Neuronal stem cell (in vitro differentiated cells): ENCODE measurements around the gene PITPNB.
A peak's percentile ranks its signal among the peaks of the same experiment; 100 is the strongest.

Source experiments
- DNase-seq: peaks from one replicate; pipeline ENCODE4 v3.0.0-alpha.2; 2013; ENCODE audit warnings: low spot score
- H2AFZ ChIP-seq: one replicate; pipeline ENCODE4 v1.6.1; 2013; ENCODE audit warnings: mild to moderate bottlenecking, low read length, inconsistent platforms
- H2AK5ac ChIP-seq: 2 replicates; pipeline ENCODE4 v1.6.1; 2013; ENCODE audit warnings: low read depth, mild to moderate bottlenecking, inconsistent platforms, low read length, moderate library complexity, mixed read lengths
- H2BK120ac ChIP-seq: 2 replicates; pipeline ENCODE4 v1.6.1; 2013; ENCODE audit warnings: low read depth, mild to moderate bottlenecking, inconsistent platforms, low read length, moderate library complexity, mixed read lengths
- H2BK12ac ChIP-seq: one replicate; pipeline ENCODE4 v1.6.1; 2013; ENCODE audit warnings: low read length, inconsistent platforms
- H2BK15ac ChIP-seq: 2 replicates; pipeline ENCODE4 v1.6.1; 2013; ENCODE audit warnings: mild to moderate bottlenecking, low read length, inconsistent platforms, mixed read lengths
- H2BK5ac ChIP-seq: one replicate; pipeline ENCODE4 v1.6.1; 2013; ENCODE audit warnings: inconsistent platforms, mild to moderate bottlenecking, low read length, moderate library complexity
- H3K14ac ChIP-seq: one replicate; pipeline ENCODE4 v1.6.1; 2013; ENCODE audit warnings: low read length, inconsistent platforms
- H3K18ac ChIP-seq: 2 replicates; pipeline ENCODE4 v1.6.1; 2013; ENCODE audit warnings: low read length, inconsistent platforms
- H3K23ac ChIP-seq: 2 replicates; pipeline ENCODE4 v1.6.1; 2013; ENCODE audit warnings: low read depth, mild to moderate bottlenecking, mixed read lengths, low read length, inconsistent platforms; ENCODE audit not compliant: poor library complexity
- H3K27ac ChIP-seq: replicated peaks from 3 replicates; pipeline ENCODE4 v1.5.1; 2013; ENCODE audit warnings: low read length, inconsistent platforms
- H3K27me3 ChIP-seq, 3 experiments: 2 replicates each; pipeline ENCODE4 v1.6.1; 2013; ENCODE audit warnings: low read length in 3 of 3, mild to moderate bottlenecking in 2 of 3, inconsistent platforms in 1 of 3, low read depth in 1 of 3, mixed read lengths in 1 of 3, moderate library complexity in 1 of 3; ENCODE audit not compliant: control insufficient read depth in 3 of 3, insufficient read depth in 3 of 3
- H3K36me3 ChIP-seq, 2 donors: replicated peaks in 1 of 2; 2 replicates each; pipeline ENCODE4 v1.6.1; 2013; ENCODE audit warnings: low read length in 2 of 2; ENCODE audit not compliant: control insufficient read depth in 2 of 2, insufficient read depth in 2 of 2
- H3K4ac ChIP-seq: 2 replicates; pipeline ENCODE4 v1.6.1; 2013; ENCODE audit warnings: inconsistent platforms, mild to moderate bottlenecking, low read length, moderate library complexity
- H3K4me1 ChIP-seq, 2 donors: 1 replicate in 1 of 2; 2 replicates in 1 of 2; pipeline ENCODE4 v1.6.1; 2013; ENCODE audit warnings: low read length in 2 of 2, low read depth in 1 of 2; ENCODE audit not compliant: control insufficient read depth in 2 of 2, insufficient read depth in 1 of 2
- H3K4me2 ChIP-seq: one replicate; pipeline ENCODE4 v1.6.1; 2013; ENCODE audit warnings: mild to moderate bottlenecking, low read length, inconsistent platforms; ENCODE audit not compliant: insufficient read depth, poor library complexity, severe bottlenecking
- H3K4me3 ChIP-seq, 2 donors: 2 replicates each; pipeline ENCODE4 v1.5.1; 2013; ENCODE audit warnings: low read length in 2 of 2, mild to moderate bottlenecking in 2 of 2, inconsistent platforms in 1 of 2, moderate library complexity in 1 of 2
- H3K79me1 ChIP-seq: one replicate; pipeline ENCODE4 v1.6.1; 2013; ENCODE audit warnings: low read depth, mild to moderate bottlenecking, inconsistent platforms, low read length, moderate library complexity
- H3K9ac ChIP-seq: one replicate; pipeline ENCODE4 v1.6.1; 2013; ENCODE audit warnings: mild to moderate bottlenecking, low read depth, low read length, inconsistent platforms; ENCODE audit not compliant: poor library complexity
- H3K9me3 ChIP-seq, 2 donors: replicated peaks in 1 of 2; 2 replicates each; pipeline versions ENCODE3 to v1.6.1; 2013; ENCODE audit warnings: low read length in 2 of 2, mild to moderate bottlenecking in 2 of 2, inconsistent platforms in 1 of 2, low read depth in 1 of 2, mixed read lengths in 1 of 2, moderate library complexity in 1 of 2; ENCODE audit not compliant: control insufficient read depth in 2 of 2, insufficient read depth in 1 of 2
- H4K8ac ChIP-seq: one replicate; pipeline ENCODE4 v1.6.1; 2013; ENCODE audit warnings: low read depth, mild to moderate bottlenecking, inconsistent platforms, low read length, moderate library complexity
- H4K91ac ChIP-seq: one replicate; pipeline ENCODE4 v1.6.1; 2013; ENCODE audit warnings: low read length, low read depth, mild to moderate bottlenecking, inconsistent platforms; ENCODE audit not compliant: poor library complexity
- WGBS, 2 donors: extraction: QIAGEN DNeasy Blood & Tissue Kit; methylation state at CpG; one replicate each; pipeline ENCODE4 v1.1.7; 2013; ENCODE audit warnings: missing lambda C conversion rate in 2 of 2, mixed read lengths in 1 of 2; ENCODE audit not compliant: insufficient read length in 2 of 2, insufficient replicate concordance in 1 of 2; ENCODE audit errors: extremely low coverage in 2 of 2; 5-methylcytosine and 5-hydroxymethylcytosine counted together

PITPNB gene

GRCh38 chr22:27842201-27842600, 76.9 kb downstream of the PITPNB start:
- H4K8ac ChIP-seq, result no peak overlapping the region
- H2AFZ ChIP-seq, result no peak overlapping the region
- DNase-seq, result no peak
- no peak overlapping the region for H3K27ac ChIP-seq
- no peak overlapping the region for H3K23ac ChIP-seq
- H2BK15ac ChIP-seq, result no peak overlapping the region
- no peak overlapping the region for H2BK5ac ChIP-seq
- peaks cover 4 to 9% of the 10 kb centered on the region in 2 donors for H3K9me3 ChIP-seq
- H3K14ac ChIP-seq, result no peak overlapping the region
- H3K18ac ChIP-seq, result no peak overlapping the region
- H4K91ac ChIP-seq, result no peak overlapping the region
- no peaks in the 10 kb centered on the region for H3K79me1 ChIP-seq
- H2BK120ac ChIP-seq, result no peak overlapping the region
- no peak overlapping the region for H3K4me2 ChIP-seq
- WGBS, 2 donors, result no CpG with 5 or more reads among the region's 1 CpG
- no peak overlapping the region for H3K4me3 ChIP-seq
- no peak overlapping the region for H3K4ac ChIP-seq
- H3K27me3 ChIP-seq, result no peaks in the 10 kb centered on the region
- H3K4me1 ChIP-seq, result peaks cover 15 to 17% of the 10 kb centered on the region in 2 donors
- H3K36me3 ChIP-seq, result no peaks in the 10 kb centered on the region
- no peak overlapping the region for H3K9ac ChIP-seq
- no peak overlapping the region for H2AK5ac ChIP-seq
- no peak overlapping the region for H2BK12ac ChIP-seq

GRCh38 chr22:27840436-27840835, 78.6 kb downstream of the PITPNB start:
- Histone ChIP-seq H2AK5ac (no peak overlapping the region), H3K14ac (no peak overlapping the region), H4K8ac (no peak overlapping the region), H3K18ac (no peak overlapping the region), H2BK5ac (no peak overlapping the region), H3K27ac (no peak overlapping the region), H2AFZ (no peak overlapping the region), H3K9ac (no peak overlapping the region), H3K4ac (no peak overlapping the region), H2BK15ac (no peak overlapping the region), H3K9me3 (peaks cover 4 to 9% of the 10 kb centered on the region in 2 donors), H2BK120ac (no peak overlapping the region), H3K4me3 (no peak overlapping the region), H3K36me3 (no peaks in the 10 kb centered on the region), H3K4me1 (peaks cover 17% of the 10 kb centered on the region in 2 donors), H4K91ac (no peak overlapping the region), H3K4me2 (no peak overlapping the region), H2BK12ac (no peak overlapping the region), H3K23ac (no peak overlapping the region), H3K79me1 (no peaks in the 10 kb centered on the region), H3K27me3 (no peaks in the 10 kb centered on the region)
- DNase-seq, result no peak
- WGBS, 2 donors, result no CpG with 5 or more reads among the region's 7 CpGs

- Histone ChIP-seq H3K23ac (no peak overlapping the region), H4K91ac (no peak overlapping the region), H3K27ac (no peak overlapping the region), H3K4me1 (peaks cover 5 to 15% of the 10 kb centered on the region in 2 donors), H3K14ac (no peak overlapping the region), H3K36me3 (no peaks in the 10 kb centered on the region), H3K4me2 (no peak overlapping the region), H3K9ac (no peak overlapping the region), H3K4ac (no peak overlapping the region), H3K9me3 (peaks cover 4 to 9% of the 10 kb centered on the region in 2 donors), H2BK5ac (no peak overlapping the region), H2AK5ac (no peak overlapping the region), H3K27me3 (no peaks in the 10 kb centered on the region), H2BK12ac (no peak overlapping the region), H2BK15ac (no peak overlapping the region), H3K18ac (no peak overlapping the region), H2AFZ (no peak overlapping the region), H2BK120ac (no peak overlapping the region), H3K79me1 (no peaks in the 10 kb centered on the region), H3K4me3 (no peak overlapping the region), H4K8ac (no peak overlapping the region)
- no peak for DNase-seq
- no CpG with 5 or more reads among the region's 13 CpGs for WGBS, 2 donors
Measured at GRCh38 chr22:27839057-27839660, 79.9 kb downstream of the PITPNB start.

DNA sequence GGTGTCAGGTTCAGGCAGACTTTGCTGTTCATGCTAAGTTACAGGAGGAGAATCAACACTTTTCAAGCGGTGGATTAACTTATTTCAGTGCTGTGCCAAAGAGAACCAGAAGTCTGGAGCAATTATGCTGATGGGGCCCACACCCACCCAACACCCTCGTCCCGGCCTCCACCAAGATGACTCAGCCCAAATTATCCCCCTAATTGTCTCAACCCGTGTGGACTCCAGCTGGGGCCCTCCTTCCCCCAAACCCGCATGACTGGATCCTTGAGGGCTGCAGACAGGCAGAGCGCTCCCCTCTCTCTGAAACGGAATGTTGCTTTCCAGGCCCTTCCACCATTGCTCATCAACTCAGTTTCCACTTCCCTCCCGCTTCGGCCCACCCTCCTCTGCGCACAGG, 82.9 kb downstream of the PITPNB start:
- Histone ChIP-seq H3K23ac (no peak overlapping the region), H3K14ac (no peak overlapping the region), H3K18ac (peak overlapping the region; percentile 40), H2AK5ac (no peak overlapping the region), H3K9me3 (peaks cover 4 to 9% of the 10 kb centered on the region in 2 donors), H3K27me3 (no peaks in the 10 kb centered on the region), H2BK5ac (no peak overlapping the region), H3K4me3 (no peak overlapping the region), H2BK15ac (no peak overlapping the region), H3K9ac (no peak overlapping the region), H4K91ac (no peak overlapping the region), H3K4me2 (no peak overlapping the region), H2AFZ (no peak overlapping the region), H3K27ac (no peak overlapping the region), H3K4ac (no peak overlapping the region), H4K8ac (no peak overlapping the region), H2BK12ac (no peak overlapping the region), H3K79me1 (no peaks in the 10 kb centered on the region), H2BK120ac (no peak overlapping the region), H3K36me3 (no peaks in the 10 kb centered on the region), H3K4me1 (peaks cover 3 to 6% of the 10 kb centered on the region in 2 donors)
- no peak for DNase-seq
- no CpG with 5 or more reads among the region's 10 CpGs for WGBS, 2 donors
